ENCODE measurements around the gene CDKN1C.
A peak's percentile ranks its signal among the peaks of the same experiment; 100 is the strongest.

CDKN1C gene

DNA sequence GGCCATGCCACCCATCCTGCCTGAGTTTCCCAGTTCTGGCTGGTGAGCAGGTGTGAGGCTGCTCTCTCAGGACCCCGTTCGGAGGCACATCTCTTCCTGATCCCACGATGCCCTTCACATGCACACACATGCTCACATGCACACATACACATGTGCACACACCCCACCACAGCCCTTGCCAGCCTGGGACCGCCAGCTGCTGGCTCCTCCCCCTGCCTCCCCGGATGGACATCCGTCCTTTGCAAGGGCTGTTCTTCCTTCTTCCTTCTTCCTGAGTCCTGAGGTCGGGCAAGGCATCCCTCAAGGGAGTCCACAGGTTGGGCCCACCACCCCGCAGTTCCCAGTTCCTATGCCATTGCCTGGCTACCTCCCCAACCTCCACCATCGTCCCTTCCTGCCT lies 10.5 kb upstream of the CDKN1C start:
- no peaks in the 10 kb centered on the region for H3K36me3 ChIP-seq (replicated peaks)

GRCh38 chr11:2893935-2894334 lies 8.4 kb upstream of the CDKN1C start:
- no peaks in the 10 kb centered on the region for H3K36me3 ChIP-seq (replicated peaks)
- no peak overlapping the region for H3K4me3 ChIP-seq (ENCODE audit: low read depth, low read length)
- no peak for DNase-seq
- no peak overlapping the region for H3K27ac ChIP-seq
- H3K27me3 ChIP-seq (replicated peaks): no peaks in the 10 kb centered on the region
- in situ Hi-C loops (cut with HindIII; ENCODE audit: low pct_ligation_motif_present, low sequenced_read_pairs): no loop called here
- TF ChIP-seq, protein P1, sequence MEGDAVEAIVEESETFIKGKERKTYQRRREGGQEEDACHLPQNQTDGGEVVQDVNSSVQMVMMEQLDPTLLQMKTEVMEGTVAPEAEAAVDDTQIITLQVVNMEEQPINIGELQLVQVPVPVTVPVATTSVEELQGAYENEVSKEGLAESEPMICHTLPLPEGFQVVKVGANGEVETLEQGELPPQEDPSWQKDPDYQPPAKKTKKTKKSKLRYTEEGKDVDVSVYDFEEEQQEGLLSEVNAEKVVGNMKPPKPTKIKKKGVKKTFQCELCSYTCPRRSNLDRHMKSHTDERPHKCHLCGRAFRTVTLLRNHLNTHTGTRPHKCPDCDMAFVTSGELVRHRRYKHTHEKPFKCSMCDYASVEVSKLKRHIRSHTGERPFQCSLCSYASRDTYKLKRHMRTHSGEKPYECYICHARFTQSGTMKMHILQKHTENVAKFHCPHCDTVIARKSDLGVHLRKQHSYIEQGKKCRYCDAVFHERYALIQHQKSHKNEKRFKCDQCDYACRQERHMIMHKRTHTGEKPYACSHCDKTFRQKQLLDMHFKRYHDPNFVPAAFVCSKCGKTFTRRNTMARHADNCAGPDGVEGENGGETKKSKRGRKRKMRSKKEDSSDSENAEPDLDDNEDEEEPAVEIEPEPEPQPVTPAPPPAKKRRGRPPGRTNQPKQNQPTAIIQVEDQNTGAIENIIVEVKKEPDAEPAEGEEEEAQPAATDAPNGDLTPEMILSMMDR (IDR thresholded peaks at IDR 0.05; ENCODE audit: low read depth, low read length, missing control alignments): no peak

More for the DNA sequence above, 10.5 kb upstream of the CDKN1C start:
- H3K27ac ChIP-seq: no peak overlapping the region
- H3K27me3 ChIP-seq (replicated peaks): no peaks in the 10 kb centered on the region
- TF ChIP-seq, protein P1 (IDR thresholded peaks at IDR 0.05; ENCODE audit: low read depth, low read length, missing control alignments): no peak
- DNase-seq: no peak
- in situ Hi-C loops (cut with HindIII; ENCODE audit: low pct_ligation_motif_present, low sequenced_read_pairs): no loop called here
- H3K4me3 ChIP-seq (ENCODE audit: low read depth, low read length): no peak overlapping the region

- Histone ChIP-seq H3K36me3 (replicated peaks) (no peaks in the 10 kb centered on the region), H3K27me3 (replicated peaks) (no peaks in the 10 kb centered on the region), H3K4me3 (ENCODE audit: low read depth, low read length) (peak overlapping the region; percentile 53), H3K27ac (no peak overlapping the region)
- DNase-seq: no peak
- in situ Hi-C loops (cut with HindIII; ENCODE audit: low pct_ligation_motif_present, low sequenced_read_pairs): no loop called here
- TF ChIP-seq, protein P1 (IDR thresholded peaks at IDR 0.05; ENCODE audit: low read depth, low read length, missing control alignments): peak; percentile 52
Observed at GRCh38 chr11:2892967-2893528, 7.5 kb upstream of the CDKN1C start.

GRCh38 chr11:2892215-2892966 lies 6.8 kb upstream of the CDKN1C start:
- no peak overlapping the region for H3K27ac ChIP-seq
- no peak for DNase-seq

DNA sequence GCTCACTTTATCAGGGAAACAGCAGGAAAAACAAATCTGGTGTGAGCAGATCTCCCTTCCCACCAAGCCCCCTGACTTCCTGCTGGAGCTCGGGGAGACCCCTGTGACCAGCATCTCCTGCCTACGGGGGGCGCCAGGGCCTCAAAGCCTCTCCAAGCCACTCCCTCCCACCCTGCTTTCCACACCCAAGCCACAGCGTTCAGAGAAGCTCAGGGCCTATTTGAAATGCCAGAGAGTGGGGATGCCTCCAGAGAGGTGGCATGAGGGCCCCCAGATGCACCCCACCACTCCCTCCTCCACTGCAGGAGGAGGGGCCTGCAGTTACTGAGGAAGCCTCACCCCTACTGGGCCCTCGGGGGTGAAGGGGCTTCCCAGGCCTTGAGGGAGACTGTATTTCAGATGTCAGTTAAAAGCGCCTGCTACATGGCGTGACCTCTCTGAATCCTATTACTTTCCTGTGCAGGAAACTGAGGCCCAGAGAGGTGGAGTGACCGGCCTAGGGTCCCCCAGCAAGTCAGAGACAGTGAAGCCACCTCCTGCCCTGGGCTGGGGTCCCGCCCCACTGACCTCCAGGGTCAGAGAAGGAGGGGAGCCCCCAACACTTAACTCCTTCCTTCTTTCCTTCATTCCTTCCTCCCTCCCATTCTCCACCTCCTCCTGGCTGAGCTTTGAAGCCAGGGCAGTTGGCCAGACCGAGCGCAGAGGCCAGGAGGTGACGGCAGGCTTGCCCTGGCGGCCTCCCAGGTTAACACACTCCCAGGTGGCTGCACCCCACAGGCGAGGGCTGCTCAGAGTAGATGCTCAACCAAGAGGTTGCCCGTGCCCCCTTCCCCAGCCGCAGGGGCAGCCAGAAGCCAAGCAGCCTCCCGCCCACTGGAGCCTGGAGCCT lies 6.0 kb upstream of the CDKN1C start:
- H3K4me3 ChIP-seq (ENCODE audit: low read depth, low read length): peak overlapping the region; percentile 53
- in situ Hi-C loops (cut with HindIII; ENCODE audit: low pct_ligation_motif_present, low sequenced_read_pairs): no loop called here
- H3K27me3 ChIP-seq (replicated peaks): no peaks in the 10 kb centered on the region
- no peak for DNase-seq
- H3K27ac ChIP-seq: no peak overlapping the region
- no peaks in the 10 kb centered on the region for H3K36me3 ChIP-seq (replicated peaks)
- TF ChIP-seq, protein P1 (IDR thresholded peaks at IDR 0.05; ENCODE audit: low read depth, low read length, missing control alignments): no peak

More at GRCh38 chr11:2892215-2892966, 6.8 kb upstream of the CDKN1C start:
- H3K36me3 ChIP-seq (replicated peaks): no peaks in the 10 kb centered on the region
- in situ Hi-C loops (cut with HindIII; ENCODE audit: low pct_ligation_motif_present, low sequenced_read_pairs): no loop called here
- H3K27me3 ChIP-seq (replicated peaks): no peaks in the 10 kb centered on the region
- H3K4me3 ChIP-seq (ENCODE audit: low read depth, low read length): peak overlapping the region; percentile 53
- TF ChIP-seq, protein P1 (IDR thresholded peaks at IDR 0.05; ENCODE audit: low read depth, low read length, missing control alignments): peak; percentile 98

All from brain microvascular endothelial cell (primary cell).